ENCODE results near the gene ABCA10.

- no peak for TF ChIP-seq REST (IDR thresholded peaks at IDR 0.05; ENCODE audit: low read depth)
- no peak for TF ChIP-seq TAF1 (IDR thresholded peaks at IDR 0.05; ENCODE audit: low read depth)
- no peak for TF ChIP-seq TCF12 (IDR thresholded peaks at IDR 0.05; ENCODE audit: low read depth)
- no peak for TF ChIP-seq YY1 (IDR thresholded peaks at IDR 0.05; ENCODE audit: low read depth)
- no peak for TF ChIP-seq EP300 (IDR thresholded peaks at IDR 0.05; ENCODE audit: borderline replicate concordance)
- no peak for TF ChIP-seq RAD21 (IDR thresholded peaks at IDR 0.05; ENCODE audit: low read depth)
- TF ChIP-seq NFIC (IDR thresholded peaks at IDR 0.05) = no peak
- TF ChIP-seq ZBTB7A (IDR thresholded peaks at IDR 0.05; ENCODE audit: low read depth) = no peak
- TF ChIP-seq, protein P1, sequence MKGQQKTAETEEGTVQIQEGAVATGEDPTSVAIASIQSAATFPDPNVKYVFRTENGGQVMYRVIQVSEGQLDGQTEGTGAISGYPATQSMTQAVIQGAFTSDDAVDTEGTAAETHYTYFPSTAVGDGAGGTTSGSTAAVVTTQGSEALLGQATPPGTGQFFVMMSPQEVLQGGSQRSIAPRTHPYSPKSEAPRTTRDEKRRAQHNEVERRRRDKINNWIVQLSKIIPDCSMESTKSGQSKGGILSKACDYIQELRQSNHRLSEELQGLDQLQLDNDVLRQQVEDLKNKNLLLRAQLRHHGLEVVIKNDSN (IDR thresholded peaks at IDR 0.05) = no peak
- no peak for TF ChIP-seq MAX (IDR thresholded peaks at IDR 0.05)
- no peak for TF ChIP-seq CREB1 (IDR thresholded peaks at IDR 0.05; ENCODE audit: low read depth)
Observed at GRCh38 chr17:69222707-69223258, 5.8 kb downstream of the ABCA10 start.

Data from Ishikawa (cell line).